Subcutaneous adipose tissue (tissue), 4 donors: ENCODE measurements around the gene USP34. TPM values are rescaled to one million over a fixed set of nuclear protein-coding genes. Genes with fewer than 3 reads are reported as not detected.

ENCODE experiments used
- total RNA-seq, 4 donors: library from RNA; depleted of rRNA; stranded (reverse); fragments of >200 nt; gene quantifications; one replicate each; pipeline ENCODE4 v1.1.0, GENCODE V29; 2016
- TF ChIP-seq, protein P1 (sequence below): fragments of 450-650 bp; IDR thresholded peaks from one replicate; pipeline ENCODE4 v1.5.1; 2016; ENCODE audit warnings: low read depth, mild to moderate bottlenecking, control low read depth, antibody characterized with exemption, moderate library complexity

USP34 gene
- total RNA-seq, 4 donors from 2014 or later = 137 to 225 (median 148) TPM

DNA sequence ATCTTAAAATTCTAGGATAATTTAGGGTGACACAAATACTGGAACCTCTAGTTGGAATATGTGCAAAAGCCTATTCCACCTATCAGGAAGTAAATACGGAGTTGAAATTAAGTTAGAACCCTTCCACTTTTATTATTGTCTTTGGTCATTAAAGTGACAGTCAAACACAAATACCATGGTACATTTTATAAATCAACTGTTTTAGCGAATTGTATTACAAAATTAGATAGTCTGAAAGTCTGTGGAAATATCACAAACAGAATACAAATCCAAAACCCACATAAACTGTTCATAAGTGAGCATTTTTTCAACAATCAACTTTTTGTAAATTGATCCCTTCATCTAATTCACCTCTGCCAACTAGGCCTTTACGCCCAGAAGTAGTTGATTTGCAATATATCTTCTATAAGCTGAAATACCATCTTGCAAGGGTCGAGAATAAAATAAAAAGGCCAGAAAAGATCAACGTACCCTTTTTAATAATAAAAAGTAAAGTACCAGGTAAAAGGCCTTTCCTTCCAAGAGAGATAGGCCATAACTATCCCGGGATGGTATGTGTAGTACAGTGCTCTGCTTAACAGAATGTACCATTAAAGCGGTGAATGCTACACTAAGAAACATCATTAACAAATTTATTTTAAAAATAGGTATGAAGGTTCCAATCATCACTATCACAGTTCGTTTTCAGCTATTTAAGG, 1.3 kb downstream of the USP34 start:
- TF ChIP-seq, protein P1, sequence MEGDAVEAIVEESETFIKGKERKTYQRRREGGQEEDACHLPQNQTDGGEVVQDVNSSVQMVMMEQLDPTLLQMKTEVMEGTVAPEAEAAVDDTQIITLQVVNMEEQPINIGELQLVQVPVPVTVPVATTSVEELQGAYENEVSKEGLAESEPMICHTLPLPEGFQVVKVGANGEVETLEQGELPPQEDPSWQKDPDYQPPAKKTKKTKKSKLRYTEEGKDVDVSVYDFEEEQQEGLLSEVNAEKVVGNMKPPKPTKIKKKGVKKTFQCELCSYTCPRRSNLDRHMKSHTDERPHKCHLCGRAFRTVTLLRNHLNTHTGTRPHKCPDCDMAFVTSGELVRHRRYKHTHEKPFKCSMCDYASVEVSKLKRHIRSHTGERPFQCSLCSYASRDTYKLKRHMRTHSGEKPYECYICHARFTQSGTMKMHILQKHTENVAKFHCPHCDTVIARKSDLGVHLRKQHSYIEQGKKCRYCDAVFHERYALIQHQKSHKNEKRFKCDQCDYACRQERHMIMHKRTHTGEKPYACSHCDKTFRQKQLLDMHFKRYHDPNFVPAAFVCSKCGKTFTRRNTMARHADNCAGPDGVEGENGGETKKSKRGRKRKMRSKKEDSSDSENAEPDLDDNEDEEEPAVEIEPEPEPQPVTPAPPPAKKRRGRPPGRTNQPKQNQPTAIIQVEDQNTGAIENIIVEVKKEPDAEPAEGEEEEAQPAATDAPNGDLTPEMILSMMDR = no peak

DNA sequence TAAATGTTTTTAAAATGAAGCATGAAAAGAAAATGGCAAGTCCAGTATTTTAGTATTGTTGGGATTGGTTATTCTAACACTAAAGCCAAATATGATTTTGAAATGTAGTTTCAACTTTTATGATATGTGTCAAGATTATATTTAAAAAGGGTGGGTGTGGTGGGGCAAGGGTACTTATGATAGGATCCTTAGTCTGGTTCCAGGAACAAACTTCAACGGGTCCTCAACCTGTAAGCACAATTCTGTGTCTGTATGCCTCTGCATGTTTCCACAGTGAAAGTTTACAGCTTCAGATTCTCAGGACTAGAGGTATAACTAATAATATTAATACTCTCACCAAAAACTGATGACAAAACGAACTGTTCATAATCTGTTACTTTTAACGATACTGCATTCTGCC, 5.8 kb downstream of the USP34 start:
- TF ChIP-seq, protein P1 = no peak

DNA sequence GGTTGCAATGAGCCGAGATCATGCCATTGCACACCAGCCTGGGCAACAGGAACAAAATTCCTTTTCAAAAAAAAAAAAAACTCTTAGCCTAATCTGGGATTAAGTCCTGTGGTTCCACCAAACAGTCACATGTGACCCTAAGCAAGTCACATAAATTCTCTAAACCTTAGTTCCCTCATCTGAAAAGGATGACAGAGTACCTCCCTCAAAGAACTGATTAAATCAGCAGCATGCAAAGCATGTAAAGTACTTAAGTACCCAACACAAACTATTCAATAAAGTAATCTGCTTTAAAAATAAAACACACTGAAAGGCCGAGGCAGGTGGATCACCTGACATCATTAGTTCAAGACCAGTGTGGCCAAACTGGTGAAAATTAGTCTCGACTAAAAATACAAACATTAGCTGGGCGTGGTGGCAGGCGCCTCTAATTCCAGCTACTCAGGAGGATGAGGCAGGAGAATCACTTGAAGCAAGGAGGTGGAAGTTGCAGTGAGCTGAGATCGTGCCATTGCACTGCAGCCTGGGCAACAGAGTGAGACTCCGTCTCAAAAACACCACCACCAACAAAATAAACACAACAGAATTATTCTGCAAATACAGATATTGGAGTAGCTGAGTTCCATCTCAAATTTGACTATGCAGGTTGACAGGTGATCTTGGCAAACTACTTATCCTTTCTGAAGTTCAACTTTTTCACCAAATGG, 7.0 kb downstream of the USP34 start:
- TF ChIP-seq, protein P1 = no peak

DNA sequence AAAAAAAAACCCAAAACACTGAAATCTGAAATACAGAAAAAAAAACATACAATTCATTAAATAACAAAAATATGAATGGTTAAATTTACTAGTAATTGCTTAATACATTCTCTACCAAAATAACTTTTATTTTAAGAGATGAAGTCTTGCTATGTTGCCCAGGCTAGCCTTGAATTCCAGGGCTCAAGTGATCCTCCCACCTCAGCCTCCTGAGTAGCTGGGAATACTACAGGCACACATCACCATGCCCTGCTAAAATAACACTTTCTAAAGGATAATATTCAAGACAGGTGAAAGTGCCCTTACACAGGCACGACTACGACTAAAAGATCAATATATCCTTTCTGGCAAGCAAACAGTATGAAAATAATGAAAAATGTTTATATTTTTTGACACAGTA, 9.5 kb downstream of the USP34 start:
- TF ChIP-seq, protein P1 = no peak

DNA sequence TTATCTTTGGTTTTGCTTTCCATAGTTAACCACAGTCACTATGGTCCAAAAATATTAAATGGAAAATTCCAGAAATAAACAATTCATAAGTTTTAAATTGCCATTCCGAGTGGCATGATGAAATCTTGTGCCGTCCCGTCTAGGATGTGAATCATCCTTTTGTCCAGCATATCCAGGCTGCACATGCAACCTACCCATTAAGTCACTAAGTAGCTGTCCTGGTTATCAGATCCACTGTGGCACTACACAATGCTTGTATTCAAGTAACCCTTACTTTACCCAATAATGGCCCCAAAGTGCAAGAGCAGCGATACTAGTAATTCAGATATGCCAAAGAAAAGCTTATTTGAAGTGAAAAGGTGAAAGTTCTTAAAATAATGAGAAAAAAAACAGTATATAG, 10.7 kb downstream of the USP34 start:
- TF ChIP-seq, protein P1 = no peak

DNA sequence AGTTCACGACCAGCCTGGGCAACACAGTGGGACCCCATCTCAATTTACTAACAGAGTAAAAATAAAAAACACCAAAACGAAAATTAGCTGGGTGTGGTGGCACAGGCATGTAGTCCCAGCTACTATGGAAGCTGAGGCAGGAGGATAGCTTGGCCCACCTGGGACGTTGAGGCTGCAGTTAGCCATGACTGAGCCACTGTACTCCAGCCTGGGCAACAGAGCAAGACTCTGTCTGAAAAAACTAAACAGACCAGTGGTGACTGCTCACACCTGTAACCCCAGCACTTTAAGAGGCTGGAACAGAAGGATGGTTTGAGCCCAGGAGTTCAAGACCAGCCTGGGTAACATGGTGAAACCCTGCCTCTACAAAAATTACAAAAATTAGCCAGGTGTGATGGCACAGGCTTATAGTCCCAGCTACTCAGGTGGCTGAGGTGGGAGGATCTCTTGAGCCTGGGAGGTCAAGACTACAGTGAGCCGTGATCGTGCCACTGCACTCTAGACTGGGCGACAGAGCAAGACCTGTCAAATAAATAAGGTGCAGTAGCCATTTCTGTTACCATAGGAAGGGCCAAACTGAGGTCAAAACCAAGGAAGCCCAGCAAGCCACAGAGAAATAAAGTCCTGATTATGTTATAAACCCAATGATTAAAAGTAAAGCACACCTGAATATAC, 14.0 kb downstream of the USP34 start:
- TF ChIP-seq, protein P1 = no peak

DNA sequence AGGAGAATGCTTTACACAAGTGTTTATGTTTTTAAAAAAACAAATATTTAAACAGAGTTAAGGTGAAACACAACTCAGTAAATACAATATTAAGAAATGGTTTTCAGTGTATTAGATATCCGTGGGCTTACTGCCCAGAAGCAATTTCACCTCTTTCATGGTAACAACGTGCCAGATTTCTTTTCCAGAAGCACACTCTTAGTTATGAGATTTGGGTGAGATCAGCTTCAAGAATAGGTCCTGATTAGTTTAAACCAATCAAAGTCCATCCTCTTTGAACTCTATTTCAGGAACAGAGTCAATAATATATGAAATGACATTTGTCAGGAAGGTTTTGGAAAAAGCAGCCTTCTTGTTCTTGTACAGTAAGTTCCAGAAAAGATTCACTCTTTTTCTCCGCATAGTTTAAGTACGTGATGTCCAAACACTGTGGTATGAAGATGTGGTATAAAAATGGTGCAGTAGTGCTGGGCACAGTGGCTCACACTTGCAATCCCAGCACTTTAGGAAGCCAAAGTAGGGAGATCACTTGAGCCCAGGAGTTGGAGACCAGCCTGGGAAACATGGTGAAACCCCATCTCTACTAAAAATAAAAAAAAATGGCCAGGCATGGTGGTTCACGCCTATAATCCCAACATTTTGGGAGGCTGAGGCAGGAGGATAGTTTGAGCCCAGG, 14.7 kb downstream of the USP34 start:
- TF ChIP-seq, protein P1 = no peak
